Duodenal mucosa (tissue), 2 donors: ENCODE measurements around the gene VGLL4.
A peak's percentile ranks its signal among the peaks of the same experiment; 100 is the strongest.

Source experiments
- H3K27ac ChIP-seq: one replicate; pipeline ENCODE4 v1.7.0; 2013; ENCODE audit warnings: low read depth, low read length
- H3K27me3 ChIP-seq, 2 donors: one replicate each; pipeline ENCODE4 v1.7.0; 2013; ENCODE audit warnings: low read length in 2 of 2, control low read depth in 1 of 2; ENCODE audit not compliant: insufficient read depth in 2 of 2, control insufficient read depth in 1 of 2
- H3K36me3 ChIP-seq, 2 donors: one replicate each; pipeline ENCODE4 v1.7.0; 2013; ENCODE audit warnings: low read length in 2 of 2, control low read depth in 1 of 2; ENCODE audit not compliant: insufficient read depth in 2 of 2, control insufficient read depth in 1 of 2
- H3K4me1 ChIP-seq, 2 donors: one replicate each; pipeline ENCODE4 v1.7.0; 2013; ENCODE audit warnings: low read length in 2 of 2, control low read depth in 1 of 2; ENCODE audit not compliant: insufficient read depth in 2 of 2, control insufficient read depth in 1 of 2
- H3K4me3 ChIP-seq, 2 donors: one replicate each; pipeline ENCODE4 v1.7.0; 2013; ENCODE audit warnings: low read length in 2 of 2, low read depth in 1 of 2
- H3K9ac ChIP-seq, 2 donors: one replicate each; pipeline ENCODE4 v1.7.0; 2013; ENCODE audit warnings: low read length in 2 of 2, low read depth in 1 of 2
- H3K9me3 ChIP-seq, 2 donors: one replicate each; pipeline ENCODE4 v1.7.0; 2013; ENCODE audit warnings: low read length in 2 of 2, control low read depth in 1 of 2; ENCODE audit not compliant: control insufficient read depth in 1 of 2

VGLL4 gene

DNA sequence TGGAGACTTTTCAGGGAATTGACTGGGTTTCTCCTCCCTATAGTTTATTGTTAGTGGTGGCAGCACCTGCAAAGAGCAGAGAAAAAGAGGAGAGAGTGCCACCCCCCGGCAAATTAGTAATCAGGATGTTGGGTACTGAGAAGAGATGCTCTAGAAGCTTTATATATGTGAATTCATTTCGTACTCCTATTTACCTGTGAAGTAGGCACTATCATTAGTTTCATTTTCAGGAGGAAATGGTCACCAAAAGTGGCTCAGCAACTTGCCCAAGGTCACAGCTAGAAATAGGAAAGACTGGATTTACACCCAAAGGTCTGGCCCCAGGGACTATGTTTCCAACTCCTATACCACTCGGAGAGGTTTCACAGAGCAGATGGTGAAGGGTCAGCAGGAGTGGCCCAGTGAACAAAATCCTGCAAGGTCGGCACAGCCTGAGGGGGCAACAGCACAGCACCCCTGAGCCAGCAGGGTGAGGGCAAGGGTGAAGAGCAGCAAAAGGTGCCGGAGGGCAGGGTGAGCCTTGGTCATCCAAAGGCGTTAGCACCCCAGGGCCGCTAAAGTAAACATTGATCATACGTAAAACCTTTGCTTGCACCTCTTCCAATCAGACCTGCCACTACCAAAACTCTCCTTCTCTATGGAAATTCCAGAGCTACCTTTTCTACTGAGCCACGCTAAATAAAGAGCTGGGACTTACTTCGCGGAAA, 23.6 kb downstream of the VGLL4 start:
- H3K27ac ChIP-seq, result no peak overlapping the region
- H3K27me3 ChIP-seq, result no peaks in the 10 kb centered on the region
- H3K36me3 ChIP-seq, result no peaks in the 10 kb centered on the region
- H3K4me3 ChIP-seq, result peak overlapping the region in 1 of 2 donors; percentile 23
- peaks cover 40 to 60% of the 10 kb centered on the region in 2 donors for H3K4me1 ChIP-seq
- no peaks in the 10 kb centered on the region for H3K9me3 ChIP-seq
- no peak overlapping the region for H3K9ac ChIP-seq

DNA sequence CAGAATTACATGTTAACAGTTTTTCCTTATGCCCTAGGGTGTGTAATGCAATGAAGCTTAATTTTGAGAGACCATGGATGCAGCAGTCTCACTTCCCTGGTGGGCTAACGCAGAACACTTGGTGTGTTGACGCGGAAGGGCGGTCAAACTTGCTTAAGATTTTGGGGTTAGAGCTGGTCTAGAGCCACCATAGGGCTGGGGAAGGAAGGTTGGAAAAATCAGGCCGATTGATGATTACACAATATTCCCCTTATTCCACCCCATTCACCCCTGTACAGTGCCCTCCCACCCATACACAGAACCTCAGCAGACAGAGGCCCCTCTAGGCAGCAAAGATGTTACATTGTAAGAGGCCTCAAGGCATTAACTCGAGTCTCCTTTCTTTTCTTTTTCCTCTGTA, 24.3 kb downstream of the VGLL4 start:
- Histone ChIP-seq H3K4me3 (no peak overlapping the region), H3K27ac (no peak overlapping the region), H3K9me3 (no peaks in the 10 kb centered on the region), H3K4me1 (peaks cover 33 to 54% of the 10 kb centered on the region in 2 donors), H3K9ac (no peak overlapping the region), H3K27me3 (no peaks in the 10 kb centered on the region), H3K36me3 (no peaks in the 10 kb centered on the region)

DNA sequence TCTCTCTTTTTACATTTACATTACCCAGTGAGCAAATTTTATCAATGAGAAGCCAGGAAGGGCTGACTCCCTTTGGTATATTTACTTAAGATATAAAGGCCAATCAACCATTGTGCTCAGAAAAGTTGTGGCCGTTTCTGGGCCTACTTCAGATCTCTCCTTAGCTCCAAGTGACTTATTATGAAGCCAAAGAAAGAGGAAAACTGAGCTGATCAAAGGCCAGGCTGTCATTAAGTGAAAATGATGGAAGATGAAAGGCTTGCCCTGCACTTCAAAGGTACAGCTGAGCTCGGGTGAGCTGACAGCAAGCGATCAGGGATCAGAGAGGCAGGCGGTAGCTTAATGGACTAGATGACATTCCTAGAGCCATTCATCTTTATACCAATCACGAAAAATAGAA, 24.8 kb downstream of the VGLL4 start:
- H3K9ac ChIP-seq, result no peak overlapping the region
- no peaks in the 10 kb centered on the region for H3K36me3 ChIP-seq
- no peaks in the 10 kb centered on the region for H3K9me3 ChIP-seq
- H3K27me3 ChIP-seq, result no peaks in the 10 kb centered on the region
- peaks cover 30 to 54% of the 10 kb centered on the region in 2 donors for H3K4me1 ChIP-seq
- H3K4me3 ChIP-seq, result no peak overlapping the region
- no peak overlapping the region for H3K27ac ChIP-seq

DNA sequence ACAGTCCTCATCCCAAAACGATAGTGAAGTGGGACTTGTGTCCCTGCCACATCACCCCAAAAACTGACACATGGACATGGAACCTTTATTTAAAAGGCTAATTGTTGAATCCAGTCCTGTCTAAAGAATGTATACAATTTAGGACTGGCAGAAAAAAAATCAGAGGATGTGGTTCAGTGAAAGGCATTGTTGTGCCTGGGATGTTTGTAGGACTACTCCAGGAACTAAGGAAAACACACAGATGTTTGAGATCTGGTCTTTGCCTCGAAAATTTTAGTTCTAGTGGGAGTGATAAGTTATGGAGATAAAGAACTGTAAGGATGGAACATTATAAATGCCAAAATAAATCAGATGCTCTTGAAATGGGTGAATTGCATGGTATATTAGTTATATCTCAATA, 27.2 kb downstream of the VGLL4 start:
- Histone ChIP-seq H3K9ac (no peak overlapping the region), H3K36me3 (no peaks in the 10 kb centered on the region), H3K27ac (no peak overlapping the region), H3K9me3 (no peaks in the 10 kb centered on the region), H3K27me3 (no peaks in the 10 kb centered on the region), H3K4me3 (no peak overlapping the region), H3K4me1 (peaks cover 33 to 54% of the 10 kb centered on the region in 2 donors)

DNA sequence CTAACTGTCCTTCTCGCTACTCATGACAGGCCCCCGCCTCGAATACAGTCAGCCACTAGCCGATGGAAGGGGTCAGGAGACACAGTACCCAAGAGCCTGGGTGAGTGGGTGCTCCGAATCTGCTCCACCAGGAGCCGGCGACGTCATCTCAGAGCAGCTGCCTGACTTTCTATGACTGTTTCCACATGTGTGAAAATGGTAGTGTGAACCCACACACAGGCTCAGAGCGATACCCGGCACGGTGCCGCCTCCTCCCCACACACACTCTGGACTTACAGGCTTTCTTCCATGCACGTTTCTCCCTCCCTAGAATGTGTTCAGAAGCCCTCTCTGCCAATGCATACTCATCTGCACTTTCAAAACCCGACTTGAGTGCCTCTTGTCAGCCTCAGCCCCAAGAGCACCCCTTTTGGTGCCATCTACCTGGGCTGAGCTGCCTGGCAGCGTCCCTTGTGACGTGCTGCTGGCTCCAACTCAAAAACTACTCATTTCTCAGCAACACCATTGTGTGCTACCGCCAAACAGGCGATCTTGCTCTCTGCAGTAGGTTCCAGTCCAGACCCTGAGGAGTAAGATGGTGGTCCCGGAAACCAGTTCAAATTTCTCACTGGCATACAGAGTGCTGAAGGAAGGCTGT, 29.7 kb downstream of the VGLL4 start:
- no peak overlapping the region for H3K9ac ChIP-seq
- peaks cover 27 to 46% of the 10 kb centered on the region in 2 donors for H3K4me1 ChIP-seq
- H3K4me3 ChIP-seq, result no peak overlapping the region
- no peak overlapping the region for H3K27ac ChIP-seq
- H3K36me3 ChIP-seq, result no peaks in the 10 kb centered on the region
- no peaks in the 10 kb centered on the region for H3K9me3 ChIP-seq
- no peaks in the 10 kb centered on the region for H3K27me3 ChIP-seq

DNA sequence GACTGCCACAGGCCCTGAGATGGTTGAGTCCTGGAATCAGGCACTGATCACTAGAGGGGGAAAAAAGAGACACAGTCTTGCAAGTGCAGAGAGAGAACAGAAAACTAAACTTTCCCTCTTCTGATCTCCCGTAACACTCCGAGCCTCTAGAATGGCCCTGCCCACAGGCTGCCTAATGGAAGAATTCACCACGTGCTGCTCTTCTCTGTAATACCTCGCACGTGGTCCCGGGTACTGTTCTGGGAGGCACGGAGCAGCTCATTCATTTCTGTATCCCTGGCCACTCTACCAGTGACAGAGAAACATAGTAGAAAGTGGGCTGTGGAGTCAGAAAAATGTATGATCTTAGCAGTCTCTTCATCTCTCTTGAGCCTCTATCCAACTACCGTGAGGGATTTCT, 30.4 kb downstream of the VGLL4 start:
- Histone ChIP-seq H3K27ac (no peak overlapping the region), H3K36me3 (no peaks in the 10 kb centered on the region), H3K9me3 (no peaks in the 10 kb centered on the region), H3K4me1 (peaks cover 26 to 42% of the 10 kb centered on the region in 2 donors), H3K9ac (no peak overlapping the region), H3K4me3 (no peak overlapping the region), H3K27me3 (no peaks in the 10 kb centered on the region)

DNA sequence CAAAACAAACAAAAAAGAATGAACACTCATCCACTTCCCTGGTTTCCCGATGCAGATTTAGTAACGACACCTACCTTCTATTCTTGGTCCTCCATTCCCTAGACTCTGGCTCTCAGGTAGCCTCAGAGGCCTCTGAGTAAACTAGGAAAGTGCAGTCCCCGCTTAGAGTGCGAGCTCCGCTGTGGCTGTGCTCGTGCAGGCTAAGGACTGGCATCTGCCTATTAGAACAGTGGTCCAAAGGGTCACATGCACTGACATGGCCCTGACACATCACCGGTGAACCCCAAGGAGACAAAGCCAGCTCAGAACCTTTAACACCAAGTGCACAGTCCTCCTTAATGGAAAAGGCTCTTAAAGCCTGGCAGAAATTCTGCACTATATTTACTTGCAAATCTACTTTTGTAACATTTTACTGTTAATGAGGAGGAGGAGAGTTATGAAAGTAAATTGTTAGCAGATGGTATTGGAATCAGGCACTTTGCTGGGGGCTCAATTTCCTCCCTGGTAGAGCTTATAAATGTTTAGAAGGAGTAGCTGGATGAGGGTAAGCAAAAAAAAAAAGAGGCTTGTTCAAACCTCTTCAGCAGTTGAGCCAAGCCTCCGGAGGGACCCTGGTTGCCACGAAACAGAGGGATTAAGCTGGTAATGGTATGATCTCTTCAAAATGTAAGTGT, 31.1 kb downstream of the VGLL4 start:
- no peak overlapping the region for H3K27ac ChIP-seq
- no peaks in the 10 kb centered on the region for H3K9me3 ChIP-seq
- H3K36me3 ChIP-seq, result no peaks in the 10 kb centered on the region
- H3K4me1 ChIP-seq, result peaks cover 26 to 39% of the 10 kb centered on the region in 2 donors
- no peaks in the 10 kb centered on the region for H3K27me3 ChIP-seq
- no peak overlapping the region for H3K9ac ChIP-seq
- no peak overlapping the region for H3K4me3 ChIP-seq

DNA sequence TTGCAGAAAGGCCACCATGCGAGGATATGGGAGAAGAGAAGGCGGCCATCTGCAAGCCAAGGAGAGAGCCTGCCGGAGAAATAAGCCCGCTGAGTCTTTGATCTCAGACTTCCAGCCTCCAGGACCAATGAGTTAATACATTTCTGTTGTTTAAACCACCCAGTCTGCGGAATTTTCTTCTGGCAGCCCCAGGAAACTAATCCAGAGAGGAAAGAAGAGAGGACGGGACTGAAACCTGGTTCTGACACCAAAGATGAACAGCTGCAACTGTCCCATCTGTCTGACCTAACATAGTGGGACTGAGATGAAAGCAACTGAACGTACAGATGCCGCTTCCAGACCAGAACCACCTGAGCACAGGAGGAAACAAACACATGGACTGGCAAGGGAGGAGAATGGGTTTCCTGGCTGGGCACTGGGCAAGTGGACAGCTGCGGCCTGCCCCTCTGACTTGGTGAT, 32.3 kb downstream of the VGLL4 start:
- H3K27ac ChIP-seq, result no peak overlapping the region
- H3K9me3 ChIP-seq, result no peaks in the 10 kb centered on the region
- peaks cover 20 to 29% of the 10 kb centered on the region in 2 donors for H3K4me1 ChIP-seq
- no peak overlapping the region for H3K9ac ChIP-seq
- no peaks in the 10 kb centered on the region for H3K27me3 ChIP-seq
- H3K36me3 ChIP-seq, result peaks cover 0 to 4% of the 10 kb centered on the region in 2 donors
- no peak overlapping the region for H3K4me3 ChIP-seq

DNA sequence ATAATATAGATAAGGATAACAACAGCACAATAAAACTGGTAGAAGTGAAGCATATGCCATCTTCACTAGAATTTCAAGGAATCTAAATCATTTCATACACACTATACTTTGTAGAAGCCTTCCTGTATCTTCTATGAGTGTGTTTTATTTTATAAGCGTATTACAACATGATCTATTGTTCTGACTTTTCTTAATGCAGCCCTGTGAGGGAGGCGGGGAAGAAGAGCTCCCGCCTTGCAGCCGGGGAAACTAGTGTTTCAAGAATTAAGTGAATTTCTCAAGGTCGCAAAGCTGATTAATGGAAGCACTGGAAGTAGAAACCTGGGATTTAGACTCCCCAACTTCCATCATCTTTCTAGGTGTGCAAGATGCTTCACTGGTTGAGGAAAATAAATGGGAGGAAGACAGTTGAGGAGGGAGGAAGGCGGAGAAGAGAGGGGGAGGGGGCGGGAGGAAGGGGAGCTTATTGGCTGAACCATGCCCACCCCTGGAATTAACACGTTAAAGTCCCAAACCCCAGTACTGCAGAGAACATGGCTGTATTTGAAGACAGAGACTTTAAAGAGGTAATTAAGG, 32.9 kb downstream of the VGLL4 start:
- Histone ChIP-seq H3K9ac (no peak overlapping the region), H3K27ac (no peak overlapping the region)

More for the DNA sequence above, 32.9 kb downstream of the VGLL4 start:
- H3K4me3 ChIP-seq, result no peak overlapping the region
- H3K9me3 ChIP-seq, result no peaks in the 10 kb centered on the region
- peaks cover 0 to 9% of the 10 kb centered on the region in 2 donors for H3K36me3 ChIP-seq
- no peaks in the 10 kb centered on the region for H3K27me3 ChIP-seq
- H3K4me1 ChIP-seq, result peaks cover 20 to 23% of the 10 kb centered on the region in 2 donors
